GM23248 (cell line): ENCODE data around the gene ASAP2. TPM values are rescaled to one million over a fixed set of nuclear protein-coding genes. Genes with fewer than 3 reads are reported as not detected.

ENCODE experiments used
- DNase-seq: peaks from one replicate; pipeline ENCODE4 v3.0.0-alpha.2; 2015
- H2AFZ ChIP-seq: fragments of 200-600 bp; sonication (generic); 2 replicates; pipeline ENCODE4 v1.6.1; 2016; ENCODE audit warnings: antibody characterized with exemption
- H3F3A ChIP-seq: fragments of 200-600 bp; sonication (generic); 2 replicates; pipeline ENCODE4 v1.6.1; 2016; ENCODE audit warnings: mild to moderate bottlenecking, antibody characterized with exemption, mixed run types; ENCODE audit not compliant: insufficient read depth
- H3K27ac ChIP-seq: fragments of 200-600 bp; sonication (generic); 2 replicates; pipeline ENCODE4 v1.5.1; 2016; ENCODE audit warnings: mild to moderate bottlenecking
- H3K27me3 ChIP-seq: fragments of 200-600 bp; sonication (generic); replicated peaks from 2 replicates; pipeline ENCODE4 v1.6.1; 2016; ENCODE audit warnings: mild to moderate bottlenecking; ENCODE audit not compliant: insufficient read depth
- H3K36me3 ChIP-seq: fragments of 200-600 bp; sonication (generic); 2 replicates; pipeline ENCODE4 v1.6.1; 2016; ENCODE audit warnings: low read depth, mild to moderate bottlenecking
- H3K4me1 ChIP-seq: fragments of 200-600 bp; sonication (generic); 2 replicates; pipeline ENCODE4 v1.6.1; 2016; ENCODE audit warnings: mild to moderate bottlenecking; ENCODE audit not compliant: insufficient read depth
- H3K4me2 ChIP-seq: fragments of 200-600 bp; sonication (generic); one replicate; pipeline ENCODE4 v1.6.1; 2016; ENCODE audit warnings: mild to moderate bottlenecking; ENCODE audit not compliant: unreplicated experiment
- H3K4me3 ChIP-seq: fragments of 200-600 bp; sonication (generic); 2 replicates; pipeline ENCODE4 v1.5.1; 2016; ENCODE audit warnings: mild to moderate bottlenecking
- H3K79me2 ChIP-seq: fragments of 200-600 bp; sonication (generic); 2 replicates; pipeline ENCODE4 v1.6.1; 2016; ENCODE audit warnings: mild to moderate bottlenecking; ENCODE audit not compliant: insufficient read depth
- H3K9ac ChIP-seq: fragments of 200-600 bp; sonication (generic); 2 replicates; pipeline ENCODE4 v1.6.1; 2016; ENCODE audit warnings: mild to moderate bottlenecking
- H3K9me2 ChIP-seq: fragments of 200-600 bp; sonication (generic); 2 replicates; pipeline ENCODE4 v1.6.1; 2016; ENCODE audit warnings: mixed run types, mild to moderate bottlenecking, moderate library complexity; ENCODE audit not compliant: insufficient read depth
- H3K9me3 ChIP-seq: fragments of 200-600 bp; sonication (generic); one replicate; pipeline ENCODE4 v1.6.1; 2017; ENCODE audit warnings: low read depth
- H4K20me1 ChIP-seq: fragments of 200-600 bp; sonication (generic); 2 replicates; pipeline ENCODE4 v1.6.0; 2016; ENCODE audit not compliant: insufficient read depth
- EZH2 ChIP-seq: fragments of 200-600 bp; sonication (generic); IDR thresholded peaks from 2 replicates; pipeline ENCODE4 v1.6.1; 2018; ENCODE audit warnings: antibody characterized with exemption, mild to moderate bottlenecking; ENCODE audit not compliant: insufficient read depth, poor library complexity, severe bottlenecking
- EZH2phosphoT487 ChIP-seq: fragments of 200-600 bp; sonication (generic); IDR thresholded peaks from 2 replicates; pipeline ENCODE4 v1.6.1; 2018; ENCODE audit warnings: antibody characterized with exemption, moderate library complexity, mild to moderate bottlenecking, low read depth; ENCODE audit not compliant: insufficient read depth
- WGBS, 2 experiments: methylation state at CpG; one replicate each; pipeline ENCODE4 v1.1.6; 2015 to 2017; ENCODE audit warnings: low lambda C conversion rate in 2 of 2, low coverage in 1 of 2; ENCODE audit errors: missing lambda C conversion rate in 2 of 2; 5-methylcytosine and 5-hydroxymethylcytosine counted together
- in situ Hi-C: fragments of 300-500 bp; cut with MboI; formaldehyde crosslinking; loops from 2 replicates; pipeline ENCODE4 v1.15.0; 2020
- polyA plus RNA-seq: library from polyadenylated mRNA; unstranded; fragments of >200 nt; fragmentation: Nextera tagmentation; extraction: Ambion mirVana; gene quantifications from 2 replicates; pipeline ENCODE4 v1.2.1, GENCODE V29; 2016
- total RNA-seq: library from RNA; depleted of rRNA; stranded (reverse); fragments of >200 nt; shearing (Covaris generic); gene quantifications from 2 replicates; pipeline ENCODE4 v1.2.3, GENCODE V29; 2014

ASAP2 gene
- total and polyA plus RNA-seq, 2 experiments from 2014 or later, result 8.8 to 49.6 TPM

DNA sequence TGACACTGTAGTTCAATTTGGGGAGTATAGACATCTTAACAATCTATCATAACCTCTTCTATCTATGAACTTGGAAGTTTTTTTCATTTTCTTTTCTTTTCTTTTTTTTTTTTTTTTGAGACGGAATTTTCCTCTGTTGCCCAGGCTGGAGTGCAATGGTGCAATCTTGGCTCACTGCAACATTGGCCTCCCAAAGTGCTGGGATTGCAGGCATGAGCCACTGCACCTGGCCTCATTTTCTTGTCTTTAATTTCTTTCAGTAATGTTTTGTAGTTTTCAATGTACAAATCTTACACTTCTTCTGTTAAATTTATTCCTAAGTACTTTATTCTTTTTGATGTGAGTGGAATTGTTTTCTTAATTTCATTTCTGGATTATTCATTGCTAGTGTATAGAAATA is 14.6 kb downstream of the ASAP2 start:
- 13 to 29% methylated on average over 1 of the region's 1 CpG for whole genome bisulfite sequencing, 2 experiments
- H3K4me1 ChIP-seq, result peaks cover 68% of the 10 kb centered on the region
- no peaks in the 10 kb centered on the region for H4K20me1 ChIP-seq
- no peaks in the 10 kb centered on the region for H3K27me3 ChIP-seq
- no peaks in the 10 kb centered on the region for H3K36me3 ChIP-seq
- H3K9me3 ChIP-seq, result no peaks in the 10 kb centered on the region
- H3K4me2 ChIP-seq, result peak overlapping the region; percentile 3
- in situ Hi-C loops, result no loop called here
- H2AFZ ChIP-seq, result no peak overlapping the region
- peaks cover 100% of the 10 kb centered on the region for H3K79me2 ChIP-seq
- no peaks in the 10 kb centered on the region for H3K9me2 ChIP-seq
- TF ChIP-seq EZH2phosphoT487 (no peak), EZH2 (no peak)
- no peak overlapping the region for H3K9ac ChIP-seq
- peak overlapping the region; percentile 7; the same call in 1 of the 2 replicates for H3K27ac ChIP-seq
- DNase-seq, result peak; percentile 28
- peaks cover 59% of the 10 kb centered on the region for H3F3A ChIP-seq
- no peak overlapping the region for H3K4me3 ChIP-seq

DNA sequence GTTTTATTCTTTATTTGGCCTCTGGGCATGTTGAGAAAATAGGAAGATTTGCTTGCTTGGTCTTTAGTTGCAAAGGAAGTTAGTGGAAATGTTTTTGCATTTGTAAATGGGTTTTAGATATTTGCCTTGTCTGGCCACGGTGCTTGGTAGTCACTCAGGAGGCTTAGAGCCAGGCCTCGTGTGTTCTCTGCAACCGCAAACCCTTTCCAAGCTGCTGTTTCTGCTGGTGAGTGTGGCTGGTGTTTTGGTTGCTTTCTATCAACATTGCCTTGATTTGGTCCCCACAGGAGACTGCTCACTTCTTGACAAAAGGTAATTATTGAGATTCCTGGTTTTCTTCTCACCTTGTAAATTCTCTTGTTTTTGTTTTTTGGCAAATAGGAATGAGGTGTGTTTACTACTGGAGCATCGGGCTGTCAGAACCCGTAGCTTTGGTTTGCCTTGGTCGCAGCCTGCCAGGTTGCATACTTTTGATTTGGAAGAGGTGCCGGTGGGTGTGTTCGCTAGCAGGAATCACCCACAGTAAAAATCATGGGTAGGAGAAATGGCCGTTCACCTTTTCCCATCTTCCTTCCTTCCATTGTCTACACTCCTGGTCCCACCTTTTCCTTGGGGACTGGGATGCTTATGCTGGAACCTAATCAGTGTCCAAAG is 15.8 kb downstream of the ASAP2 start:
- Histone ChIP-seq H3K4me3 (no peak overlapping the region), H3K4me1 (peaks cover 60% of the 10 kb centered on the region), H3K9ac (peak overlapping the region; percentile 2; the same call in 1 of the 2 replicates), H2AFZ (no peak overlapping the region), H3K4me2 (no peak overlapping the region), H3F3A (peaks cover 58% of the 10 kb centered on the region), H3K9me2 (no peaks in the 10 kb centered on the region), H3K27ac (peak overlapping the region; percentile 26; the same call in 1 of the 2 replicates), H3K36me3 (no peaks in the 10 kb centered on the region), H4K20me1 (no peaks in the 10 kb centered on the region; the same call in 1 of the 2 replicates), H3K9me3 (no peaks in the 10 kb centered on the region), H3K27me3 (no peaks in the 10 kb centered on the region), H3K79me2 (peaks cover 100% of the 10 kb centered on the region)
- WGBS, 2 experiments, result 63 to 66% methylated on average over 9 of the region's 9 CpGs
- peak; percentile 77 for DNase-seq
- in situ Hi-C loops, result no loop called here
- no peak for TF ChIP-seq EZH2
- no peak for TF ChIP-seq EZH2phosphoT487

DNA sequence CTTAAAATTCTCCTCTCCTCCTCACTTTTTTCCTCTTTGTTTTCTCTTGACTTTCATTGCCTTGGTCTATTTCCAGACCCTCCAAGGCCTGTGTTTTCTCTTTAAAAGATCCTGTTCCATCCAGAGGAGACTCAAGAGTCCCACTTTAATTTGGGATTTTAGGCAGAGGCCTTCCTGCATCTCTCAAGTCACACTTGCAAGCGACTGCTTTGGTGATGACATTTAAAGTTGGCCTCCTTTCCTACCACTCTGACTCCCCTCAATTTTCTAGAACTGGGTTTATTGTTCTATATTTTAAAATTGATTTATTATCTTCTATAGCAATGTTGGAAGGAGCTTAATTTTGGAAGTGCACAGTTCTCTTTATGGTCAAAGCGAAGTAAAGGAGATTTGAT is 16.3 kb downstream of the ASAP2 start:
- WGBS, 2 experiments, result 69 to 75% methylated on average over 2 of the region's 2 CpGs
- Histone ChIP-seq H3K27me3 (no peaks in the 10 kb centered on the region), H3F3A (peaks cover 63% of the 10 kb centered on the region), H3K4me3 (no peak overlapping the region), H3K27ac (peak overlapping the region; percentile 26; the same call in 1 of the 2 replicates), H3K9me3 (no peaks in the 10 kb centered on the region), H4K20me1 (no peaks in the 10 kb centered on the region; the same call in 1 of the 2 replicates), H2AFZ (no peak overlapping the region), H3K9me2 (no peaks in the 10 kb centered on the region), H3K36me3 (no peaks in the 10 kb centered on the region), H3K4me2 (no peak overlapping the region), H3K9ac (peak overlapping the region; percentile 2; the same call in 1 of the 2 replicates), H3K4me1 (peaks cover 60% of the 10 kb centered on the region), H3K79me2 (peaks cover 100% of the 10 kb centered on the region)
- DNase-seq, result no peak
- no peak for TF ChIP-seq EZH2
- TF ChIP-seq EZH2phosphoT487, result no peak
- in situ Hi-C loops, result no loop called here

DNA sequence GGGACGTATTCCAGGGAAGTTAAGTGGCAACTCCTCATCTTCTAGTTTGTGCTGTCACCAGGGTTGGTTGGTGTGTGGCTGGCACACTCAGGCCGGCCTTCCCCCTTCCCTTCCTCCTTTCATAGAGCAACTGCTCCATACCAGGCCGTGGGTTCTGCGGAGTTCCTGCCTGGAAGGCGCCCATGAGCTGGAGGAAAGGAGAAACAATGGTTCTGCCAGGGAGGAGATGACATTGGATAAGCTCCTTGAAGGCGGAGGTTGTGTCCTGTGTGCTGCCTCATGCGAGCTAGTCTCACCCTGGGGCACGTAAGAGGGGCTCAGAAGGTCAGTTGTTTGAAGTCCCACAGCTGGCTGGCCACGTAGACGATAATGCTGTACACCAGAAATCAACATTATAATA is 19.2 kb downstream of the ASAP2 start:
- Histone ChIP-seq H3K4me2 (no peak overlapping the region), H3K27ac (no peak overlapping the region), H3K36me3 (no peaks in the 10 kb centered on the region), H3K9me2 (no peaks in the 10 kb centered on the region), H3K79me2 (peaks cover 100% of the 10 kb centered on the region), H3K9me3 (no peaks in the 10 kb centered on the region), H3K4me1 (peaks cover 62% of the 10 kb centered on the region), H3K4me3 (no peak overlapping the region), H3K27me3 (no peaks in the 10 kb centered on the region), H2AFZ (no peak overlapping the region), H3K9ac (no peak overlapping the region), H3F3A (peaks cover 55% of the 10 kb centered on the region), H4K20me1 (no peaks in the 10 kb centered on the region; the same call in 1 of the 2 replicates)
- no peak for DNase-seq
- WGBS, 2 experiments, result 98% methylated on average over 10 of the region's 10 CpGs
- TF ChIP-seq EZH2 (no peak), EZH2phosphoT487 (no peak)
- in situ Hi-C loops, result no loop called here
